ENCODE data around the gene C14orf93.

C14orf93 gene

DNA sequence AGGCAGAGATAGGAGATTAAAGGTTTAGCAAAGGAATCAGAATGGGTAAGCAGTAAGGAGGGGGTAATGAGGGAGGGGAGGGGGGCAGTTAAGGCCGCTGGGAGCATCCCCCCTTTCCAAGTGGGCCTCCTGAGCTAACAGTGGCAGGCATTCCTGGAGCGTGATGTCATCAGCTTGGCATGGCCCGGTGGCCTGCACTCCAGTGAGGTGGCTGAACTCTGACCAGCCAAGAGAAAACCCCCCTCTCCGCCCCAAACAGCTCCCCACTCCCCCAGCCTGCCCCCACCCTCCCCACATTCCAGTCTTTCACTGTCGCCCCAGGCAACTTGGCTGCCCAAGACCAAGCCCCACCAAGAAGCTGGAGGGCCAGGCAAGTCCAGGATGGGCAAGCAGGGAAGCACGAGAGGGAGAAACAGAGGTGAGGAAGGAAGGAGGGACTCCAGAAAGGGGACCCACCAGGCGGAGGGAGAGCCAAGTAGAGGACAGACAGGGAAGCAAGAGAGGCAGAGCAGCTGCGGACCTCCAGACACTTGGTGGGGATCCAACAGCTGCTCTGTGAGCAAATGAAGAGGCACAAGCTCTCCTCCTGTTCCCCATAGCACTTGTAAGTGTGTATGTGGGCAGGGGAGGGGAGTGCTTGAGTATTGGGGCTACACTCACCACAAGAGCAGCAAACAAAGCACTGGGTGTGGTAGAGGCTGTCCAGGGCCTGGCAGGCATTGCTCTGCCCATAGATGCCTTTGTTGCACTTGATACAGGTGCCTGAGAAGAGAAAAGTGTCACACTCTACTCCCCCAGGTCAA is 32.1 kb downstream of the C14orf93 start:
- peak; percentile 77 for DNase-seq
- Histone ChIP-seq H3K9me3 (ENCODE audit: severe bottlenecking) (no peaks in the 10 kb centered on the region), H3K4me3 (ENCODE audit: low read depth, low read length) (no peak overlapping the region), H3K27ac (peak overlapping the region; percentile 82), H3K27me3 (ENCODE audit: insufficient read depth, low read depth, severe bottlenecking) (no peaks in the 10 kb centered on the region), H3K36me3 (no peaks in the 10 kb centered on the region; the same call in 1 of the 2 replicates)
- TF ChIP-seq, protein P1, sequence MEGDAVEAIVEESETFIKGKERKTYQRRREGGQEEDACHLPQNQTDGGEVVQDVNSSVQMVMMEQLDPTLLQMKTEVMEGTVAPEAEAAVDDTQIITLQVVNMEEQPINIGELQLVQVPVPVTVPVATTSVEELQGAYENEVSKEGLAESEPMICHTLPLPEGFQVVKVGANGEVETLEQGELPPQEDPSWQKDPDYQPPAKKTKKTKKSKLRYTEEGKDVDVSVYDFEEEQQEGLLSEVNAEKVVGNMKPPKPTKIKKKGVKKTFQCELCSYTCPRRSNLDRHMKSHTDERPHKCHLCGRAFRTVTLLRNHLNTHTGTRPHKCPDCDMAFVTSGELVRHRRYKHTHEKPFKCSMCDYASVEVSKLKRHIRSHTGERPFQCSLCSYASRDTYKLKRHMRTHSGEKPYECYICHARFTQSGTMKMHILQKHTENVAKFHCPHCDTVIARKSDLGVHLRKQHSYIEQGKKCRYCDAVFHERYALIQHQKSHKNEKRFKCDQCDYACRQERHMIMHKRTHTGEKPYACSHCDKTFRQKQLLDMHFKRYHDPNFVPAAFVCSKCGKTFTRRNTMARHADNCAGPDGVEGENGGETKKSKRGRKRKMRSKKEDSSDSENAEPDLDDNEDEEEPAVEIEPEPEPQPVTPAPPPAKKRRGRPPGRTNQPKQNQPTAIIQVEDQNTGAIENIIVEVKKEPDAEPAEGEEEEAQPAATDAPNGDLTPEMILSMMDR (IDR thresholded peaks at IDR 0.05; ENCODE audit: low read depth, low read length), result no peak

- no peaks in the 10 kb centered on the region; the same call in 1 of the 2 replicates for H3K36me3 ChIP-seq
- H3K9me3 ChIP-seq (ENCODE audit: severe bottlenecking), result no peaks in the 10 kb centered on the region
- H3K27me3 ChIP-seq (ENCODE audit: insufficient read depth, low read depth, severe bottlenecking), result no peaks in the 10 kb centered on the region
- peak overlapping the region; percentile 6; the same call in 1 of the 2 replicates for H3K4me3 ChIP-seq (ENCODE audit: low read depth, low read length)
- peak overlapping the region; percentile 82 for H3K27ac ChIP-seq
- no peak for DNase-seq
- TF ChIP-seq, protein P1 (IDR thresholded peaks at IDR 0.05; ENCODE audit: low read depth, low read length), result no peak
These were observed 32.6 kb downstream of the C14orf93 start for GRCh38 chr14:22977434-22977683.

DNA sequence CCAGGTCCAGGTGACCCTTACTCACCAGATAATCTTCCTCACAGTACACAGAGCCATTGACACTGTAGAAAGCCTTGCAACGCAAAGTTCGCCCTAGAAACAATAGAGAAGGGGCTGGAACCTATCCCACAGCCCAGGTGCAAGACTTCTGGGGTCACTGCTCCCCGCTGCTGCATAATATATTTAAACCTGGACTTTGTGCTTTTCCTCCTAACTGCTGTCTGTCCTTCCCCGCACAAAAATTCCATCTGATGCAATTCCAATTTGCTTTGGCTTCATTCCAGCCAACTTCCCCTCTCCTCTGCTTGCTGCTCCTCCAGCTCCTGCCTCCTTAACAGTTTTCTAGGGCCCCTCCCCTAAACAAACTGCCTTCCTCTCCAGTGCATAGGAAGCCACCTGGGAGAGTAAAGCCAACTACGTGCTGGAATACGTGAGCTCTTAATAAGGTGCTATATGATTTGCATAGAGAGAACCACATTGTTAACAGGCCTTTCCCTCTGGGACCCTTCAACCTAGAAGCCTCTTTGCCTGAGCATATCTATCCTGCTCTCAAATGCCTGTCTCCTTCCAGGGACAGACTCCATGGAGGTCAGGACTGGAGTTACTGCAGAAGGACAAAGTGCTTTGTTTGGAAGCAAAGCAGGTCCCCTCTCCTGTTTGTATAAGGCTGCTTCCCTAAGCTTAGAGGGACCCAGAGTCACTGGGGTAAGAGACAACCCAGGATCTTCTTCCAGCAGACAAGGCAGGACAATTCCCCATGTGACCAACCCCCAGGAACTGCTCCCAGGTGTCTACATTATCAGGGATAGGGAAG is 33.1 kb downstream of the C14orf93 start:
- peak overlapping the region; percentile 82 for H3K27ac ChIP-seq
- H3K4me3 ChIP-seq (ENCODE audit: low read depth, low read length), result peak overlapping the region; percentile 6; the same call in 1 of the 2 replicates
- TF ChIP-seq, protein P1 (IDR thresholded peaks at IDR 0.05; ENCODE audit: low read depth, low read length), result no peak
- no peaks in the 10 kb centered on the region for H3K27me3 ChIP-seq (ENCODE audit: insufficient read depth, low read depth, severe bottlenecking)
- H3K9me3 ChIP-seq (ENCODE audit: severe bottlenecking), result no peaks in the 10 kb centered on the region
- no peaks in the 10 kb centered on the region; the same call in 1 of the 2 replicates for H3K36me3 ChIP-seq
- peak; percentile 16 for DNase-seq

DNA sequence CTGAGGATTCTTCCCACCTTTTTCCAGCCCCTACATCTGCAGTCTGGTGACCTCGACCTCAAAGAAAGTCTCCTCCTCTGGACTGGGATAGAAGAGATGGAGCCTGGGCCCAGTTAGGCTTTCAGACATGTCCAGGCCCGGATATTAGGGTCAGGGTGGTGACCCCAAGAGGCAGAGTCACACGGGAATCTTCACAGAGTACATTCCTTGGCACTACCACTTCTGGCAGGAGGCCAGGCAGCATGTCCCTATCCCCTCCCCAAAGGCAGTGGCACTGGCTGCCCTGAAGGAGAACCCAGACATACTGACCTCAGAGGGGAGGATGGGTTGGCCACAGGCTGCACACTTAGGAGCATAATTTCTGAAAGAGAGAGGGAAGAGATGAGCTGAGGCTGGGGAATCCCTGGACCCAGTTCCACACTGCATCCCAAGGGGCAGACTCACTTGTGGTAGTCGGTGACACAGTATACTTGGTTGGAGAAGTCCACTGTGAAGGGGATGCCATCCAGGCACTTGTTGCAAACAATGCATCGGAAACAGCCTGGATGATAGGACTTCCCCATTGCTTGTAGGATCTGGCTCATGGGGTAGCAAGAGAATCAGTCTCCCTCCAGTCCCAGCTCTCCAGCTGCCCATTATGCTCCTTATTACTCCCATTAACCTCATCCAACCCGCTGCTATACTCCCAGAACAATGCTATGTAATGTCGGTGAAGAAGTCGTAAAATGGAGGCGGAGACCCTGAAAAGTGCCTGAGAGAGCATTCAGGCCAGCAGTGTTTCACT is 35.2 kb downstream of the C14orf93 start:
- Histone ChIP-seq H3K36me3 (no peaks in the 10 kb centered on the region; the same call in 1 of the 2 replicates), H3K4me3 (ENCODE audit: low read depth, low read length) (no peak overlapping the region), H3K27ac (peak overlapping the region; percentile 11), H3K9me3 (ENCODE audit: severe bottlenecking) (no peaks in the 10 kb centered on the region), H3K27me3 (ENCODE audit: insufficient read depth, low read depth, severe bottlenecking) (no peaks in the 10 kb centered on the region)
- no peak for DNase-seq
- TF ChIP-seq, protein P1 (IDR thresholded peaks at IDR 0.05; ENCODE audit: low read depth, low read length), result no peak

DNA sequence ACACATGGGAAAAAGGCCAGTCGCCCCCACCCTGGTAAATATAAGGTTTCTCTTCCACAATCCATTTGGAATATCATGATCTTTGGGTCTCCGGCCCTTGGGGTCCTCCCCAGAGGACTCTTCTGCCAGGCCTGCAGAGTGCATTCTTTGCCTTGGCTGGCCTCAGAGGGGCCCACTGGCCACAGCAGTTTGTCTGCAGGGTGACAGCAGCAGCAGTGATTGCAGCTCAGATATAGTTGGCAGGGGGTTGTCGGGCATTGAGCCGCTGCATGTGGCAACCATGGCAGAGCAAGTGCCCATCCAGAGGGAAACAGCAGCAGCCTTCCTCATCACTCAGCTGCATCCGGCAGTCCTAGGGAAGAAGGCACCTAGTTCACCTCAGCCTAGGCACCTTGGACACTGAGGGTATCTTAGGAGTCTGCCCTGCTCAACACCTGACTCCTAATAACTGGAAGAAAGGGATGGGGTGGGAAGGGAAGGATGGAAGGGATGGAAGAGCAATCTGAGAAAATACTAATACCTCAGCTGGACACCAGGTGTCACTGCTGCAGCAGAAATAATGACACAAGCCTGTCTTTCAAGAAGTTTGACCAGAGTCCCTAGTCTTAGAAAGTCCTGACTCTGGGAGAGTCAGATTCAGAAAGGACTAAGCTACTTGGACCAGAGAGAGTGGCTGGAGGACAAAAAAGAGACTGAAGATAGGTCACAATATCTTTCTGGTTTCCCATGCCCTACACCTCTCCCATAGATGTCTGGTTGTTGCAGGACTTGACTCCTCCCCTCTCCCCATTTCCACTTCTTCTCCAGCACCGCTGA is 36.5 kb downstream of the C14orf93 start:
- H3K4me3 ChIP-seq (ENCODE audit: low read depth, low read length), result no peak overlapping the region
- no peaks in the 10 kb centered on the region for H3K9me3 ChIP-seq (ENCODE audit: severe bottlenecking)
- peak; percentile 48 for DNase-seq
- H3K27me3 ChIP-seq (ENCODE audit: insufficient read depth, low read depth, severe bottlenecking), result no peaks in the 10 kb centered on the region
- TF ChIP-seq, protein P1 (IDR thresholded peaks at IDR 0.05; ENCODE audit: low read depth, low read length), result peak; percentile 71
- no peak overlapping the region for H3K27ac ChIP-seq
- H3K36me3 ChIP-seq, result no peaks in the 10 kb centered on the region; the same call in 1 of the 2 replicates
